Inferior parietal cortex (tissue), 1 donor: ENCODE measurements around the gene RBM12.
"Not testable (repeated sequence)": the region's sequence is repeated elsewhere in the genome, so short reads cannot be mapped to it uniquely, and the experiment has no call there.

Experiments used
- DNase-seq: peaks from one replicate; pipeline ENCODE4 v3.0.0-alpha.2; 2016; ENCODE audit errors: extremely low spot score

RBM12 gene, protein sequence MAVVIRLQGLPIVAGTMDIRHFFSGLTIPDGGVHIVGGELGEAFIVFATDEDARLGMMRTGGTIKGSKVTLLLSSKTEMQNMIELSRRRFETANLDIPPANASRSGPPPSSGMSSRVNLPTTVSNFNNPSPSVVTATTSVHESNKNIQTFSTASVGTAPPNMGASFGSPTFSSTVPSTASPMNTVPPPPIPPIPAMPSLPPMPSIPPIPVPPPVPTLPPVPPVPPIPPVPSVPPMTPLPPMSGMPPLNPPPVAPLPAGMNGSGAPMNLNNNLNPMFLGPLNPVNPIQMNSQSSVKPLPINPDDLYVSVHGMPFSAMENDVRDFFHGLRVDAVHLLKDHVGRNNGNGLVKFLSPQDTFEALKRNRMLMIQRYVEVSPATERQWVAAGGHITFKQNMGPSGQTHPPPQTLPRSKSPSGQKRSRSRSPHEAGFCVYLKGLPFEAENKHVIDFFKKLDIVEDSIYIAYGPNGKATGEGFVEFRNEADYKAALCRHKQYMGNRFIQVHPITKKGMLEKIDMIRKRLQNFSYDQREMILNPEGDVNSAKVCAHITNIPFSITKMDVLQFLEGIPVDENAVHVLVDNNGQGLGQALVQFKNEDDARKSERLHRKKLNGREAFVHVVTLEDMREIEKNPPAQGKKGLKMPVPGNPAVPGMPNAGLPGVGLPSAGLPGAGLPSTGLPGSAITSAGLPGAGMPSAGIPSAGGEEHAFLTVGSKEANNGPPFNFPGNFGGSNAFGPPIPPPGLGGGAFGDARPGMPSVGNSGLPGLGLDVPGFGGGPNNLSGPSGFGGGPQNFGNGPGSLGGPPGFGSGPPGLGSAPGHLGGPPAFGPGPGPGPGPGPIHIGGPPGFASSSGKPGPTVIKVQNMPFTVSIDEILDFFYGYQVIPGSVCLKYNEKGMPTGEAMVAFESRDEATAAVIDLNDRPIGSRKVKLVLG

DNA sequence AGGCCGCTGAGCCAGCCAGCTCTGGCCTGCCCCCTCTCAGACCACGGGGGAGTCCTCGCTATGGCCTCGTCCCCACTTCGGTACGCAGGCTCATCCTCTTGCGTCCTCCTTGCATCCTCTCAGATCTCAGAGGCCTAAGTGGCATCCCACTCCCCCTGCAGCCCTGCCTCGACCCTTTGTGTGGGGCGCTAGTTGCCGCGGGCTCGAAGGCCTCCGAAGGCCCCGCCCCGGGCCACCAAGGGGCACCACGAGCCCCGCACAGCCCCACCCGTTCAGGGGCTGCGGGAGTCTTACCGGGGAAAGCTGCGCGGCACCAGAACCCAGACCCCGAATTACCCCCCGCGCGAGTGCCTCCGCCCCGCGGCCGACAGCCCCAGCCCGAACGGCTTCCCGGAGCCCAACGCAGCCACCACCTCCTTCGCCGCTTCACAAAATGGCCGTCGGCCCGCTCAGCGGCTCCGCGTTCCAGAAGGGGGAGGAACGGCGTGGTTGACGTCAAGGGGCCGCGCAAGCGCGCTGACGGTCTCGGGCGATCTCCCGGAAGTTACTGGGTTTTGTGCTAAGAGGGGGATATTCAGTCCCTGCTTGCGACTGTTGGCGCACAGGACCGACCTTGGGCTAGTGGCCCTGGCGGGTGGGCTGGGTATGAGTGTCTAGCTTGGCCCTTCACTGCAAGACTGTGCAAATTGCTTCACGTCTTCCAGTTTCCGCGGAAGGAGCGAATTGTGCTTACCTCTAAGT is at the start of gene RBM12, which contains the start of gene CPNE1:
Gene RBM12 (minus strand): TSS at position 435 of the 741 bp plus-strand sequence. CDS start 9,578 bp downstream, outside the sequence.
Gene CPNE1 (minus strand): TSS at position 435 of the 741 bp plus-strand sequence. CDS start 31,977 bp downstream, outside the sequence.
- peak; percentile 93 for DNase-seq

DNA sequence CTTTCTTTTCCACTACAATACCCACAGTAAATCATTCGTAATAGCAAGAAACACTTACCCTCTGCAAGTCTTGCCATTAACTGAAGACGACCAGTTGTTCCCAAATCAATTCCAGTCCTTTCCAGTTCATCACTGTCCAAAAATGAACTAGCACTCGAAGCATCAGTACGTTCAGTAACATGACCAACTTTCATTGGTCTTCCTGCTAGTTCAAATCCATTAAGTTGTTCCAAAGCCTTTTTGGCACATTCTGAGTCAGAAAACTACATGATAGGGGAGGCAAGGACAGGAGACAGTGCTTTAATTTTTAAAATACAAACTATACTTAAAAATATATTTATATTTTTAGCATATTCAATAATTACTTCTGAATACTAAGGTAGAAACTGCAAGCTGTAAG is 49.4 kb upstream of the RBM12 start:
- DNase-seq, result no peak

DNA sequence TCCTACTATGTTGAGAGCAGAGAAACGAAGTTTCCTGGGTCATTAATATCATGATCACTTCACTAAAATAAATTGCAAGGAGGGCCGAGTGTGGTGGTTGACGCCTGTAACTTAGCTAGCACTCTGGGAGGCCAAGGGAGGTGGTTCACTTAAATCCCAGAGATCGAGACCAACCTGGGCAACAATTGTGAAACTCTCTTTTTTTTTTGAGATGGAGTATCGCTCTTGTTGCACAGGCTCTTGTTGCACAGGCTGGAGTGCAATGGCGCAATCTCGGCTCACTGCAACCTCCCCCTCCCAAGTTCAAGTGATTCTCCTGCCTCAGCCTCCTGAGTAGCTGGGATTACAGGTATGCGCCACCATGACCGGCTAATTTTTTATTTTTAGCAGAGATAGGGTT is 48.4 kb upstream of the RBM12 start:
- not testable (repeated sequence) for DNase-seq

DNA sequence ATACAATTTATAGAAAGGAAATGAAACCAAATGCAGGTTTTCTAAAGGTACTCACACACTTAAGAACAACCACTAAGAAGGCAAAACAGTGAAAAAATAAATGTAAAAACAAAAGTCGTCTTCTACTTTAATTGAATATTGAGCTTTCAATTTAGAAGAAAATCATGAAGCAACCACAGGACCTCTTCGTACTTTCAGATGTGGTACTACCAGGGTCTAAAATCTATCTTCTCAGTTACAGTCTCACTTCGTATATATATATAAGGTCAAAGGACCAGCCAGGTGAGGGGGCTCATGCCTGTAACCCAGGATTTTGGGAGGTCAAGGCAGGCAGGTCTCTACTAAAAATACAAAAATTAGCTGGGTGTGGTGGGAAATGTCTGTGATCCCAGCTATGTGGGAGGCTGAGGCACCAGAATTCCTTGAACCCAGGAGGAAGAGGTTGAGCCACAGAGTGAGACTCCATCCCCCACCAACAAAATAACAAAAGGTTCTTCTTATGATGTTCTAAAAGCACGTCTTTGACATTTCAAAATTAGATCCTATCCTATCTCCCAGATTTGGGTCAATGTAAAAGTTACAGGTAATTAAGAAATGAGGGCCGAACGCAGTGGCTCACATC is 47.0 kb upstream of the RBM12 start:
- no peak for DNase-seq

DNA sequence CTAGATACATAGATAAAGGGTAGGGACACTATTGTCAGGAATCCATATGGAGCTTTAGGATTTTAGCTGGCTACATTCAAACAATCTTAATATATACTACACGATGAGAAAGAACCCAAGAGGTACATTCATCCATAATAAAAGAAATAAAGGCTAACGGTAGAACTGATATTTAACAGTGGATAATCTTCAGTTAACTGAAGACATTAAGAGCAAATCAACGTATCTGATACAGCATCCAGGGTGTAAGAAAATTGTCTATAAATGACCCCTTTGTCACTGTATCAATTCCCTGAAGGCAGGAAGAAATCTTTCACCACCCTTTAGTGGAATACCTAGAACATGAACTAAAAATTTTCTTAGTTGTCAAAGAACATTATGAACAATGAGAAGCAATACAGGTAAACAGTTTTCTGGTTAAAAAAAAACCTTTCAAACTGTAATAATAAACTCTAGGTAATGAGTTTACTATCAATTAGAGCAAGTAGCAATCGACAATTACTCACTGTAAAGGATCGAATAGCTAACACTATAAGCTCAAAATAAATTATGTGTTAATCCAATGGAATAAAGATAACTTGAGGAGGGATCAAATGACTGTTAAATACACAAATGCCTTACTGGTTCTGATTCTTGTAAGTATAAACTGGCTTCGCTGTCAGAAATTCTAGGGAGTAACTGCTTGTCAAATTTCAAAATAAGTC is 46.3 kb upstream of the RBM12 start:
- no peak for DNase-seq

DNA sequence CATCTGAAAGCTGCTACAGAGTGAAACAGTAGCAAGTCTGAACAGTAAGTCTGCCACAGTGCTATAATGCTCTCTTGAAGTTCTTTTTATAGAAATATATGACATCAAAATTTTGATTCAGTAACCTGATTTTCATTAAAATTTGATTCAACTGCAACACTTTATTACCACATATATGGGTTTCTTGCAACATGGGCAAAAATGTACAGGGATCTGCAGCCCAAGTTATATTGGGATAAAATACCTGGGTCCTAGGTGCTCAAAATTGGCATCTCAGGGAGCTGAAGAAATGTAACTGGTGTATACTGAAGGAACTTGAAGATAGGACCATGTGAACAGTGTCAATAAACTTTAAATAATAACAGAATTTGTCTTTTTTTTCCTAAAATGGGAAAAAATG is 45.3 kb upstream of the RBM12 start:
- no peak for DNase-seq

DNA sequence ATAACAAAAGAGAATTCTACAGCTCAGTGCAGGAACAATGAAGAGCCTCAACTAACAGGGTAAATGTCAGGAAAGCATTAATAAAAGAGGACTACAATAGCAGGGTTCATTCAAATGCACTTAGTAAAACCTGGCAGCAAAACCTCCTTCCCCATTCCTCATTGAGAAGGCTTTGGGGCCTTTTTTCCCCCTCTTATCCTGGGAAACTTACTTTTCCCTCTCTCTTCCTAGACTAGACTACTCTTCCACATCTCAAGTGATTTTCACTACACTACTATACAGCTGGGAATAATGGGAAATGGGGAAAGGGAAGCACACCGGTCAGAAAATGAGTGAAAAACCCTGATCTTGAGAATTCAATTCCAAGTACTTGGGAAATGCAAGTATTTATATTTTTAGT is 44.6 kb upstream of the RBM12 start:
- DNase-seq, result no peak

DNA sequence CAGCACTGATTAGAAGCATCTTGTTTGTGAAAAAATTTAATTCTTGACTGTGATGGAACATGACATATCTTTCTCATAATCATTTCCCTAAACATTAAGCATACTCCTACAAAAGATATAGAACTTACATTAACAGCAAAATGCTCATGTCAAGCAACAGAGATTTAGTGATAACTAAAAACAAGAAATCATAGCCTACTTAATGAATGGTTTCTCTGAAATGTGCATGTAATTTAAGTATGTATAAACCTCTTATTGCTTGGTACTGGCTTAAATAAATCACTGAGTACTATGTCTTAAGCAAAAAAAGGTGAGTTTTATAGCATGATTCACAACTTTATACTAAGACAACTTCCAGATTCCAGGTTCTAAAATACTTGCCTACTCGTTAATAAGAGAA is 43.8 kb upstream of the RBM12 start:
- no peak for DNase-seq

DNA sequence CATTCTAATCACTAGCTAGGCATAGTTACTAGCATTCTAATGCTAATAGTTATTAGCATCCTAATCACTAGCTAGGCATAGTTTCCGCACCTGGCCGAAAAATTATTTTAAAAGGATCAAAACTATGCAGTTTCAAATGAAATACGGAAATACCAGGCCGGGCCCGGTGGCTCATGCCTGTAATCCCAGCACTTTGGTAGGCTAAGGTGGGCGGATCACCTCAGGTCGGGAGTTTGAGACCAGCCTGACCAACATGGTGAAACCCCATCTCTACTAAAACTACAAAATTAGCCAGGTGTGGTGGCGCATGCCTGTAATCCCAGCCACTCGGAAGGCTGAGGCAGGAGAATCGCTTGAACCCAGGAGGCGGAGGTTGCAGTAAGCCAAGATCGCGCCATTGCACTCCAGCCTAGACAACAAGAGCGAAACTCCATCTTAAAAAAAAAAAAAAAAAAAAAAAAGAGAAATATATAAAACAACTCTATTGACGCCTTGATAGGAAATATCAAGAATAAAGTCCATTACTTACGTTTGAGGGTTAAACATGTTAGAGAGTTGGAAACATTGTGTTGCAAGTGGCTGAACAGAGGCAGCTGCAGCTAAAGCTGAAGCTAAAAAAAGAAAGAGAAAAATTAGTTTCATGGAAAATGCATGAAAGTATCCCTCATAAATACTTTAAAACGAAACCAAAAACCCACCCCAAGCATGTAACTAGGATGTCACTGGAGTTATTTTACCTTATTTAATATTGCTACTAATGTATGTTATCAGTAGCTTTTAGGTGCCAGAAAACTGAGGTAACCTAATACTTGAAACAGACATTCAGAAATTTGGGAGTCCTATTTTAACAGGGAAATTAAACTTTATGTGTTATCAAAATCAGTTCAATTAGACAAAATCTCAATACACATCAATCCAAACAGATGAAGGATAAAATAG is 42.2 kb upstream of the RBM12 start:
- not testable (repeated sequence) for DNase-seq

DNA sequence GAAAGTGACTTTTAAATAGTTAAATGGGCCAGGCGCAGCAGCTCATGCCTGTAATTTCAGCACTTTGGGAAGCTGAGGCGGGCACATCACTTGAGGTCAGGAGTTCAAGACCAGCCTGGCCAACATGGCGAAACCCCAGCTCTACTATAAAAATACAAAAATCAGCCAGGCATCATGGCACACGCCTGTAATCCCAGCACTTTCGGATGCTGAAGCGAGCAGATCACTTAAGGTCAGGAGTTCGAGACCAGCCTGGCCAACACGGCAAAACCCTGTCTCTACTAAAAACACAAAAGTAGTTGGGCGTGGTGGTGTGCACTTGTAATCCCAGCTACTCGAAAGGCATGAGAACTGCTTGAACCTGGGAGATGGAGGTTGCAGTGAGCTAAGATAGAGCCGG is 41.2 kb upstream of the RBM12 start:
- not testable (repeated sequence) for DNase-seq

DNA sequence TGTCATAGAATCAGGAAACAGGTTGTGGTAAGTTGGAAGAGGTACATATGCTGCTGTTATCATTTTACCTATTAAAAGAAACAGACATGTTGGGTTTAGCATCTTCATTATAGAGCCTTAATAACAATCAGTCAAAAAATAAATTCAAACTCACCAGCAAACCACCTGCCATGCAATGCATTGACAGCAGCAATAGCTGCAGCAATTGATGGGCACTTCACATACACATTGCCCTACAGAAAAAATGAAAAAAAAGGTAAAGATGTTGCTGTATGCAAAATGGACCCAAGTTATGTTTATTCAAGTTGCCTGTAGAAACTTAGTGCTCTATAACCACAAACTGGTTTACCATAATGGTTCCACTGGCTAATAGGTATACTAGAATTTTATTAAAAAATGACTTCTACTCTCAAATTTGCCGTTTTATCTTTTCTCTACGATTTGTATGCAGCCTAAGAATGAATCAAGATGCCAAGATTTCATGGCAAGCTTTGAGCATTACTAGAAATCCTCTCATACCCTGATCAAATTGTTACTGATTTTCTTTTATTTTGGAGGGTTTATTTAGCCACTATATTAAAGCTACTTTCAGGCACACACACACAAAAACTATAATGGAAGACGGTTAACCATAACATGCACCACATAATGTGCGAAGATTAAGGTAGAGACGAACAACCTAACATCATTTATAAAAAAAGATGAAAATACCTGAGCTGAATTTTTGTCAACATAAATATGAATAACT is 40.0 kb upstream of the RBM12 start:
- DNase-seq, result no peak

DNA sequence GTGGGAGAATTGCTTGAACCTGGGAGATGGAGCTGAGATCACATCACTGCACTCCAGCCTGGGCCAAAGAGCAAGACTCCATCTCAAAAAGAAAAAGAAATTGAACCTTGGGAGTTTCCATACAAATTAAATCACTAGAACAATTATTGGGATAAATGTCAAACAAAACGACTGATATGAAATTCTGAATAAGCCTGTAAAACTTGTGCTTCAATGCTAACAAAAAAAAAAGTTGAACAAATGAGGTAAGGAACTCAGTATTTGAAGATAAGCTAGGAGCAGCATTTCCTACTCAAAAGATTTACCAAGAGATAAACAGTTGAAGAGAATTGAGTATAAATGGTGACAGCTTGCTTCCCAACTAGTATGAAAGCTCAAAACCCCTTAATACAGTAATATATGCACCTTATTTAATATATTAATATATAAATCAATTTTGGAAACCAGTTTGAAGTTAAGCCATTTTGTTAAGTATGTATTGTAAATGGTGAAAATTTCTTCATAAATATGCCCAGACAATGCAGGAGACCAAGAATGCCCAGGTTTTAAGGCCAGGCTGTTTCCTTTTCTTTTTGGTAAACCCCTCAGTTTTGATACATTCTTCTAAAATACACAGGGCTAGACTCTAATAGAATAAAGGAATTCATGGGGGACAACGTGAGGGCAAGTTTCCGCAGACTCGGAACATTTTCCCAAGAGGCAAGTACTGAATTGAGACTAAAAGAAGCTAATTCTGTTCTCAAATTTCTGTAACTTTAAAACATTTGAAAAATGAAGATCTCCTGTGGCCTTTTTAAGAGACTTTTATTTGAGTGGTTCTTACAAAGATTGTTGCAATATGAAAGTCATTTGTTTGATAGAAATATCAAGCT is 38.4 kb upstream of the RBM12 start:
- DNase-seq, result no peak

DNA sequence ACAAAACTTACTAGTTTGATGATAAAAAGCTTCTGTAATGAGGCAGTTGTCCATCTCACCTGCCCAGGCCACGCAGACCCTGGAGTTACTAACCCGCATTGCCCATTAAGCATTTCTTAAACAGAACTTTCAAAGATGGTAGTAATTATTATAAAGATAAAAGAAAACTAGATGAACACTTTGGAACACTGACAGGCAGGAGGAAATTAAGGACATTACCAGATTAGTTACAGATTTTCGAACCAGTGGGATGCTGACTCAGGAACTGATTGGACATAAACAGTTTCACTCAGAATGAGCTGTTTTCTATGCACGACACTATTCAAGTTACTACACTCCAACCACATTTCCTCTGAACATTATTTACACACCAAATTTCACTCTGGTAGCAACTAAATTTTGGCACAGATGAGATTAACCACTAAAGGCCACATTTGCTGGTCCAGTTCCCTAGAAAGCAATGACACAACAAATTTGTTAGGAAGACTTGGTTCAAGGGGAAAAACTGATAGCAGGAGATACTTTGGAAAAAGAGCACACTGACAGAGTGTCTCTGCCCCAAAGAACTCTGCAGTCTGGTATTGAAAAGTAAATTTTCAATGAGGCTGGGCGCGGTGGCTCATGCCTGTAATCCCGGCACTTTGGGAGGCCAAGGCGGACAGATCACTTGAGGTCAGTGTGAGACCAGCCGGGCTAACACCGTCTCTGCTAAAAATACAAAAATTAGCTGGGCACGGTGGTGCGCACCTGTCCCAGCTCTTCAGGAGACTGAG is 37.5 kb upstream of the RBM12 start:
- DNase-seq, result no peak

DNA sequence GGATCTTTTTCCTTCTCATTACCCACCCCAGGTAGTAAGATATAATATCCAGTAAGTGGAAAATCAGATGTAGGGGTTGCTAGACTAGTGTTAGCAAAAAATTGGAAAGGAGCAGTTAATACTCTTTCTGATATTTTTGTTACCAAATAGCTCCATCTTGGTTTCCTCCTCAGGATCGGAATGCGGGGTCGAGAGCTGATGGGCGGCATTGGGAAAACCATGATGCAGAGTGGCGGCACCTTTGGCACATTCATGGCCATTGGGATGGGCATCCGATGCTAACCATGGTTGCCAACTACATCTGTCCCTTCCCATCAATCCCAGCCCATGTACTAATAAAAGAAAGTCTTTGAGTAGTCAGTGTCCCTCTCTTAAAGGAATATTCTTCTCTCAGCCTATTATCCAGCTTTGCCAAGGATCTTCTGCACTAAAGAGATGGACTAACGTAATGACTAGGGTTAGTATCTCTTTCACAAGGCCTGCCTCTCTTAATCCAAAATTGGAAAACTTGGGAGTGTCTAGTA is 36.0 kb upstream of the RBM12 start:
- DNase-seq, result no peak

DNA sequence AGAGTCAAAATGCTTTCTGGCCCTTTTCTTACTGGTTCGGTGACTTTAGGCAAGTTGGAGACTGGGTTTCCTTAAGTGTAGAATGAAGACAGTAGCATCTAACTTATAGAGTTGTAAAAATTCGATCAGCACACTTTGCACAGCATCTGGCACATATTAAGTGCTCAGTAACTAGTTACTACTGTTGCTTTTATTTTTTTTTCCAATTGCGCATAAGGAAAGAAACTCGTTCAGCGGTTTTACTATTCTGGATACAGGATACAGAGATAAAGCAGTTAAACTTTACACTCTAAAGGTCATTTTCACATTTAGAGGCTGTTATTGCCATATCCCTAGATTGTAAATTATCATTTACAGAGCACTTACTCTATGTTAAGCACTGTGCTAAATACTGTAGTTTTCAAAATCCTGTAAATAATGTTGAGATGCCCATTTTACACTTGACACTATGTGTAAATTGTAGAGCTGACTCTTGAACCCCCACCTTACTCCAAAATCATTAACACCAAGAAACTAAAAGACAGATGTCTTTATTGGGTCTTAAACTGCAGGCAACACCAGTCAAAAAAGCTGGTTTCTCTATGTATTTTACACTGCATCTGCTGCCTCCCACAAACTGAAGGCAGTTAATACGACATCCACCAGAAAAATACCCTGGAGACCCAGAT is 35.4 kb upstream of the RBM12 start:
- no peak for DNase-seq
